HCT116 (cell line): ENCODE measurements around the gene FADS1. TPM values are rescaled to one million over a fixed set of nuclear protein-coding genes. Genes with fewer than 3 reads are reported as not detected.

ENCODE experiments used
- ATAC-seq: fragments of 200-7000 bp; cut with Tn5 transposase; 2 replicates; pipeline ENCODE4 v1.9.1; 2020; ENCODE audit warnings: mild to moderate bottlenecking, moderate library complexity
- BruUV-seq: library from RNA; stranded (reverse); fragments of 400-500 nt; replicated peaks from 2 replicates; lab custom pipeline; 2021; lab: Mats Ljungman, UMichigan
- CTCF ChIA-PET: fragments of 300-600 bp; sonication (Branson Sonifier 250); formaldehyde crosslinking; loops from one replicate; lab custom pipeline; 2021; ENCODE audit warnings: antibody characterized with exemption; lab: Charles Lee
- POLR2A ChIA-PET: fragments of 300-600, 350-600 bp; sonication (Branson Sonifier 250); formaldehyde crosslinking; loops from one replicate; lab custom pipeline; 2021; ENCODE audit warnings: antibody characterized with exemption; lab: Charles Lee
- RAD21 ChIA-PET, 2 experiments: fragments of 300-600 bp; sonication (Branson Sonifier 250); formaldehyde crosslinking; loops; one replicate each; lab custom pipeline; 2023; ENCODE audit warnings: low total read pairs in 2 of 2; ENCODE audit not compliant: uncharacterized antibody in 2 of 2, unreplicated experiment in 2 of 2, low non-redundant PET in 1 of 2; lab: Charles Lee
- DNase-seq: peaks from one replicate; pipeline ENCODE4 v3.0.0-alpha.2; 2010; ENCODE audit warnings: low read depth, low spot score
- H2AFZ ChIP-seq: fragments of 200-600 bp; shearing (Covaris generic), sonication (generic); 2 replicates; pipeline ENCODE4 v1.6.1; 2017; ENCODE audit warnings: low read depth, mixed run types, mixed read lengths, antibody characterized with exemption, low read length; ENCODE audit not compliant: poor library complexity, severe bottlenecking
- H3K27ac ChIP-seq: 2 replicates; pipeline ENCODE4 v1.5.1; 2012; ENCODE audit warnings: low read depth, low read length
- H3K27me3 ChIP-seq: fragments of 200-600 bp; sonication (generic); 2 replicates; pipeline ENCODE4 v1.6.1; 2016; ENCODE audit warnings: mixed run types, low read length, mixed read lengths; ENCODE audit not compliant: insufficient read depth
- H3K36me3 ChIP-seq, 2 experiments: fragments of 200-500 bp in 1 of 2; fragments of 200-600 bp in 1 of 2; sonication (Bioruptor generic) in 1 of 2; sonication (generic) in 1 of 2; 2 replicates each; pipeline versions ENCODE4 v1.5.1 to v1.6.1; 2014 to 2016; ENCODE audit warnings: low read length in 2 of 2, inconsistent platforms in 1 of 2, mixed read lengths in 1 of 2, mixed run types in 1 of 2; ENCODE audit not compliant: insufficient read depth in 2 of 2, control insufficient read depth in 1 of 2
- H3K4me1 ChIP-seq, 2 experiments: fragments of 200-600 bp in 1 of 2; sonication (generic) in 1 of 2; 2 replicates each; pipeline versions ENCODE4 v1.5.1 to v1.6.1; 2012 to 2017; ENCODE audit warnings: low read length in 2 of 2, inconsistent platforms in 1 of 2, mild to moderate bottlenecking in 1 of 2, mixed read lengths in 1 of 2, mixed run types in 1 of 2, moderate library complexity in 1 of 2; ENCODE audit not compliant: insufficient read depth in 2 of 2, control insufficient read depth in 1 of 2
- H3K4me2 ChIP-seq: fragments of 200-600 bp; sonication (generic); 2 replicates; pipeline ENCODE4 v1.6.1; 2017; ENCODE audit warnings: mixed run types, low read length, mixed read lengths
- H3K4me3 ChIP-seq, 2 experiments: fragments of 200-600 bp in 1 of 2; sonication (generic) in 1 of 2; replicated peaks in 1 of 2; 2 replicates each; pipeline ENCODE4 v1.5.1; 2011 to 2016; ENCODE audit warnings: low read length in 2 of 2, control low read depth in 1 of 2, low read depth in 1 of 2, mild to moderate bottlenecking in 1 of 2, mixed read lengths in 1 of 2, mixed run types in 1 of 2
- H3K79me2 ChIP-seq: fragments of 200-600 bp; sonication (generic); 2 replicates; pipeline ENCODE4 v1.6.1; 2017; ENCODE audit warnings: mild to moderate bottlenecking, mixed run types, low read length, moderate library complexity, mixed read lengths; ENCODE audit not compliant: insufficient read depth
- H3K9ac ChIP-seq: fragments of 200-600 bp; sonication (generic); 2 replicates; pipeline ENCODE4 v1.6.1; 2016; ENCODE audit warnings: low read length, mixed read lengths
- H3K9me2 ChIP-seq: fragments of 200-600 bp; sonication (generic), shearing (Covaris generic); 2 replicates; pipeline ENCODE4 v1.6.1; 2017; ENCODE audit warnings: mixed run types, mild to moderate bottlenecking, moderate library complexity; ENCODE audit not compliant: insufficient read depth
- H3K9me3 ChIP-seq, 2 experiments: fragments of 200-500 bp in 1 of 2; fragments of 200-600 bp in 1 of 2; sonication (Bioruptor generic) in 1 of 2; sonication (generic) in 1 of 2; 2 replicates each; pipeline ENCODE4 v1.6.1; 2014 to 2017; ENCODE audit warnings: low read length in 2 of 2, mixed read lengths in 2 of 2, inconsistent platforms in 1 of 2, low read depth in 1 of 2, mild to moderate bottlenecking in 1 of 2, mixed run types in 1 of 2, moderate library complexity in 1 of 2; ENCODE audit not compliant: control insufficient read depth in 1 of 2, insufficient read depth in 1 of 2
- H4K20me1 ChIP-seq: fragments of 200-600 bp; sonication (generic), shearing (Covaris generic); 2 replicates; pipeline ENCODE4 v1.6.1; 2017; ENCODE audit warnings: mixed run types, mild to moderate bottlenecking, moderate library complexity; ENCODE audit not compliant: insufficient read depth
- ATF3 ChIP-seq: IDR thresholded peaks from 2 replicates; pipeline ENCODE4 v1.6.1; 2012
- CBX3 ChIP-seq: IDR thresholded peaks from 2 replicates; pipeline ENCODE4 v1.6.1; 2012; ENCODE audit warnings: low read depth
- CEBPB ChIP-seq: IDR thresholded peaks from 2 replicates; pipeline ENCODE4 v1.6.1; 2012; ENCODE audit warnings: low read depth
- EGR1 ChIP-seq: IDR thresholded peaks from 2 replicates; pipeline ENCODE4 v1.6.1; 2012; ENCODE audit warnings: low read depth
- ELF1 ChIP-seq: IDR thresholded peaks from 2 replicates; pipeline ENCODE4 v1.6.1; 2012; ENCODE audit warnings: low read depth, borderline replicate concordance
- EZH2 ChIP-seq: fragments of 200-600 bp; sonication (generic); IDR thresholded peaks from 2 replicates; pipeline ENCODE4 v1.6.1; 2017; ENCODE audit warnings: antibody characterized with exemption, mixed run types
- EZH2phosphoT487 ChIP-seq: fragments of 200-600 bp; IDR thresholded peaks from 2 replicates; pipeline ENCODE4 v1.6.1; 2018; ENCODE audit warnings: antibody characterized with exemption, borderline replicate concordance
- JUND ChIP-seq: IDR thresholded peaks from 2 replicates; pipeline ENCODE4 v1.6.1; 2012
- MAX ChIP-seq: IDR thresholded peaks from 2 replicates; pipeline ENCODE4 v1.6.1; 2012
- POLR2A ChIP-seq: IDR thresholded peaks from 2 replicates; pipeline ENCODE4 v1.7.0; 2011; ENCODE audit warnings: borderline replicate concordance; ENCODE audit not compliant: insufficient read depth, insufficient read length; ENCODE audit errors: extremely low read depth
- POLR2AphosphoS5 ChIP-seq: IDR thresholded peaks from 2 replicates; pipeline ENCODE4 v1.6.1; 2011; ENCODE audit warnings: mild to moderate bottlenecking, low read depth, low read length, moderate library complexity
- RAD21 ChIP-seq: IDR thresholded peaks from 2 replicates; pipeline ENCODE4 v1.6.1; 2012; ENCODE audit warnings: low read depth, mild to moderate bottlenecking
- REST ChIP-seq: IDR thresholded peaks from 2 replicates; pipeline ENCODE4 v1.6.1; 2012; ENCODE audit warnings: low read depth
- SIN3A ChIP-seq: IDR thresholded peaks from 2 replicates; pipeline ENCODE4 v1.6.1; 2012; ENCODE audit warnings: low read depth
- SP1 ChIP-seq: IDR thresholded peaks from 2 replicates; pipeline ENCODE4 v1.6.1; 2012; ENCODE audit warnings: low read depth
- SRF ChIP-seq: IDR thresholded peaks from 2 replicates; pipeline ENCODE4 v1.6.1; 2012; ENCODE audit warnings: low read depth
- TCF7L2 ChIP-seq: IDR thresholded peaks from 2 replicates; pipeline ENCODE4 v1.7.0; 2011; ENCODE audit warnings: borderline replicate concordance, inconsistent platforms; ENCODE audit not compliant: insufficient read depth, insufficient read length; ENCODE audit errors: extremely low read depth
- ZBTB33 ChIP-seq: IDR thresholded peaks from 2 replicates; pipeline ENCODE4 v1.6.1; 2011; ENCODE audit warnings: mild to moderate bottlenecking, low read length, moderate library complexity; ENCODE audit not compliant: insufficient replicate concordance; ENCODE audit errors: extremely low read depth
- ZFX ChIP-seq: fragments of 450-650 bp; IDR thresholded peaks from 2 replicates; pipeline ENCODE4 v1.6.1; 2017
- intact Hi-C: fragments of 100-400 bp; cut with micrococcal nuclease; formaldehyde crosslinking; loops from 2 replicates; pipeline ENCODE4 v1.10.0; 2022
- total RNA-seq: library from RNA; stranded (reverse); gene quantifications from one replicate; pipeline ENCODE4 v1.2.1, GENCODE V29; 2021; ENCODE audit not compliant: unreplicated experiment

The FADS1 gene
- total RNA-seq, 1 experiment from 2014 or later, result 56.6 TPM

GRCh38 chr11:61826930-61827570 is 10.2 kb upstream of the FADS1 start:
- ChIA-PET RAD21 (no interaction called here), POLR2A (no interaction called here), CTCF (no interaction called here)
- Histone ChIP-seq H3K4me3 (no peak overlapping the region), H3K36me3 (no peaks in the 10 kb centered on the region), H3K9ac (no peak overlapping the region), H2AFZ (no peak overlapping the region), H3K4me1 (no peaks in the 10 kb centered on the region), H3K79me2 (no peaks in the 10 kb centered on the region), H3K9me3 (no peaks in the 10 kb centered on the region), H4K20me1 (no peaks in the 10 kb centered on the region), H3K27ac (no peak overlapping the region), H3K27me3 (no peaks in the 10 kb centered on the region), H3K4me2 (no peak overlapping the region), H3K9me2 (no peaks in the 10 kb centered on the region)
- intact Hi-C loops, result no loop called here
- TF ChIP-seq ATF3 (no peak), ZFX (no peak), EZH2 (no peak), ZBTB33 (no peak), SIN3A (no peak), CBX3 (no peak), CEBPB (no peak), TCF7L2 (no peak), ELF1 (no peak), MAX (no peak), RAD21 (no peak), SRF (no peak), JUND (no peak), POLR2AphosphoS5 (no peak), REST (no peak), EZH2phosphoT487 (no peak), POLR2A (no peak), SP1 (no peak), EGR1 (no peak)
- ATAC-seq (no peak), DNase-seq (no peak)
- BruUV-seq, result no TSS peak
